Cardiac muscle cell (in vitro differentiated cells and primary cell): ENCODE measurements around the gene HIVEP1. TPM values are rescaled to one million over a fixed set of nuclear protein-coding genes. Genes with fewer than 3 reads are reported as not detected.

Experiments
- DNase-seq, 2 donors: peaks; one replicate each; pipeline versions ENCODE4 v3.0.0 to v3.0.0-alpha.2; 2010 to 2017; ENCODE audit warnings: low read depth in 1 of 2, low spot score in 1 of 2
- H3K27ac ChIP-seq: fragments of 200-600 bp; sonication (generic); 2 replicates; pipeline ENCODE4 v1.5.1; 2016
- H3K27me3 ChIP-seq: fragments of 200-600 bp; sonication (generic); 2 replicates; pipeline ENCODE4 v1.6.0; 2016; ENCODE audit warnings: control low read depth
- H3K36me3 ChIP-seq: fragments of 200-600 bp; sonication (generic); 2 replicates; pipeline ENCODE4 v1.5.1; 2016; ENCODE audit warnings: control low read depth
- H3K4me1 ChIP-seq: fragments of 200-600 bp; sonication (generic); 2 replicates; pipeline ENCODE4 v1.8.1; 2017; ENCODE audit warnings: low read depth, mild to moderate bottlenecking, mixed run types
- H3K4me3 ChIP-seq: fragments of 200-600 bp; sonication (generic); 2 replicates; pipeline ENCODE4 v1.5.1; 2016; ENCODE audit warnings: mild to moderate bottlenecking
- H3K9me3 ChIP-seq: fragments of 200-600 bp; sonication (generic); 2 replicates; pipeline ENCODE4 v1.5.1; 2017; ENCODE audit warnings: low read depth, mild to moderate bottlenecking, control low read depth
- CTCF ChIP-seq: IDR thresholded peaks from 2 replicates; pipeline ENCODE4 v1.5.1; 2012; ENCODE audit warnings: low read depth, mild to moderate bottlenecking, low read length
- polyA plus RNA-seq: library from polyadenylated mRNA; unstranded; fragments of >200 nt; fragmentation: Nextera tagmentation; extraction: Ambion mirVana; gene quantifications from 2 replicates; pipeline ENCODE4 v1.2.1, GENCODE V29; 2016
- total RNA-seq: library from RNA; depleted of rRNA; stranded (reverse); fragments of >200 nt; gene quantifications from 2 replicates; pipeline ENCODE4 v1.2.3, GENCODE V29; 2016

HIVEP1 gene
- total and polyA plus RNA-seq, 2 experiments from 2014 or later = 5.3 to 20.0 TPM

GRCh38 chr6:12049165-12049564 is 37.1 kb downstream of the HIVEP1 start:
- no peak for TF ChIP-seq CTCF
- no peaks in the 10 kb centered on the region for H3K36me3 ChIP-seq
- DNase-seq = no peak

GRCh38 chr6:12051861-12052368 is 39.8 kb downstream of the HIVEP1 start:
- Histone ChIP-seq H3K36me3 (no peaks in the 10 kb centered on the region), H3K4me3 (no peak overlapping the region), H3K27me3 (no peaks in the 10 kb centered on the region), H3K27ac (no peak overlapping the region), H3K4me1 (no peaks in the 10 kb centered on the region), H3K9me3 (no peaks in the 10 kb centered on the region)
- no peak for DNase-seq
- no peak for TF ChIP-seq CTCF

More at GRCh38 chr6:12049165-12049564, 37.1 kb downstream of the HIVEP1 start:
- Histone ChIP-seq H3K27me3 (no peaks in the 10 kb centered on the region), H3K9me3 (no peaks in the 10 kb centered on the region), H3K4me1 (no peaks in the 10 kb centered on the region), H3K27ac (no peak overlapping the region), H3K4me3 (no peak overlapping the region)

GRCh38 chr6:12058172-12058961 is 46.3 kb downstream of the HIVEP1 start:
- TF ChIP-seq CTCF = no peak
- Histone ChIP-seq H3K4me3 (no peak overlapping the region), H3K27me3 (no peaks in the 10 kb centered on the region), H3K9me3 (no peaks in the 10 kb centered on the region), H3K27ac (no peak overlapping the region), H3K36me3 (no peaks in the 10 kb centered on the region), H3K4me1 (no peaks in the 10 kb centered on the region)
- no peak for DNase-seq

GRCh38 chr6:12060780-12061609 is 48.9 kb downstream of the HIVEP1 start:
- no peaks in the 10 kb centered on the region for H3K36me3 ChIP-seq
- no peaks in the 10 kb centered on the region for H3K9me3 ChIP-seq
- DNase-seq = peak in 1 of 2 donors; percentile 84
- no peak overlapping the region for H3K4me3 ChIP-seq
- H3K27ac ChIP-seq = no peak overlapping the region
- no peaks in the 10 kb centered on the region for H3K27me3 ChIP-seq
- H3K4me1 ChIP-seq = peaks cover 10% of the 10 kb centered on the region
- TF ChIP-seq CTCF = no peak

- Histone ChIP-seq H3K36me3 (no peaks in the 10 kb centered on the region), H3K27ac (no peak overlapping the region), H3K4me3 (no peak overlapping the region), H3K4me1 (peaks cover 16% of the 10 kb centered on the region), H3K27me3 (no peaks in the 10 kb centered on the region), H3K9me3 (no peaks in the 10 kb centered on the region)
- DNase-seq = no peak
- TF ChIP-seq CTCF = no peak
Observed at GRCh38 chr6:12062605-12063004, 50.5 kb downstream of the HIVEP1 start.
